DMS114 treated with DMSO at 0.1 percent for 48 hours (cell line): Measurements from ENCODE around the gene OR2T35.

ENCODE experiments used
- DNase-seq: peaks from one replicate; lab custom pipeline; 2025; ENCODE audit not compliant: unreplicated experiment; lab: John Stamatoyannopoulos, UW

Gene OR2T35

DNA sequence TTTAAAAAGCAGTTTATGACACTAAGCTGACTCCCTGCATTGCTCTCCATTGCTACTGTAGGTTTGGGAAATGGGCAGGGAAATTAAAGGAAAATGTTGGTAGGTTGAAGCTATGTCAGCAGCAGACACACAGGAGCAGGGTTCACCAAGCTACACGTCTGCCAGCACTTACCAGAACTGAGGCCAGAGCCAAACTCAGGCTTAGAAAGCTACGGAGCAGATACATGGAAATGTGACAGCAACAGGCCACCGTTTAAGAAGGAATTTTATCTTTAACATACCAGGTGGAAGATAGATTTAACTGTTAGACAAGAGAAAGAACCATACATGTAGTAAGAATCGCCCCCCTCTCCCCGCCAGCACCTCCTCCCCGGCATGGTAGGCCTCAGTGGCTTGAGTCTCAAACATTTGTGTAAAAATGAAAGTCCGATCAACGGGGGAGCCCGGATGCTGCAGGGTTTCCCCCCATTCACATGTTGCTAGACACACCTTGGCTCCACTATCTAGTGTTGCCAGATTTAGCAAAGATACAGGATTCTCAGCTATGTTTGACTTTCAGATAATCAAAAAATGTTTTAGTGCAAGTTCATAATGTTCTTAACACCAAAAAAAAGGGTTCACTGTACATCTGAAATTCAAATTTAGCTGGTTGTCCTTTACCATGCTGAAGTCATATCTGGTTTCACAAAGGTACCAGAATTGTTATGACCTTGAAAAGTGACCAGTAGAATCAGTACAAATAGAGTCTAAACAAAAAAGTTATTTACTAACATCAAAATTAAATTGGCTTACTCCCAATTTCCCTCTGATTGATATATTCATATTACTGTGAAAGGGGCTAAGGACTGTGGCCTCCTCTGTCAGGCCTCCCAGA lies 16.9 kb downstream of the OR2T35 start:
- no peak for DNase-seq

DNA sequence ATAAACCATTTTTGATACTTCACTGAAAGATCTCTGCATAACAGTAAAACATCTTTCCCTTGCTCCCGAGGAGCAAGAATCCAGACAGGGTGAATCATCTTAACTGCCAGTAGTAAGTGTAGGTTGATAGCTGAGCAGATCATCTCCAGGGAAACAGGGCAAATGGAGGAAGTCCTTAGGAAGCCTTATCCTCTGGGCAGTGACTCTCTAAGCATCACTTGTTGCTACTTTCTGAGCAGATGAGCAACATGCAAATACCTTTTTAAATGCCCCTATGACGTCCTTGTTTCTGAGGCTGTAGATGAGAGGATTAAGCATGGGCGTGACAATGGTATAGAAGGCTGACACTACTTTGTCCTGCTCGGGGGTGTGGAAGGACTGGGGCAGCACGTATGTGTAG lies 19.1 kb downstream of the OR2T35 start:
- DNase-seq, result no peak

DNA sequence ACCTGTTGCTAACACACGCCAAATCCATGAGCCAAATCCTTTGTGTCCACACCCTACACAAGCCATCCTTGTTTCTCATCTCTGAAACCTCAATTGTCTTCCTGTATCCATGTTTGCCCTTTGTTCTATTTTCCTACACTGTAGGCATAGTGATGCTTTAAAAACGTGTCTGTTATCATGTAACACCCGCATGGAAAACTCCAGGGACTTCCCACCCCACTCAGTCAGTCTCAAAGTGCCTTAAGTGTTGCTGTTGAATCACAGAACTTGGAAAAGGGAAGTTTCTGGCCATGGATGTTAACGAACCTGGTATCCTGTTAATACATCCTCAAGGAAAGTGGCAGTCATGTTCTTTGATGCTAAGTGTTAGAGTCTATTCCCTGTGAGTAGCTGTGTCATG lies 19.9 kb downstream of the OR2T35 start:
- DNase-seq, result no peak

DNA sequence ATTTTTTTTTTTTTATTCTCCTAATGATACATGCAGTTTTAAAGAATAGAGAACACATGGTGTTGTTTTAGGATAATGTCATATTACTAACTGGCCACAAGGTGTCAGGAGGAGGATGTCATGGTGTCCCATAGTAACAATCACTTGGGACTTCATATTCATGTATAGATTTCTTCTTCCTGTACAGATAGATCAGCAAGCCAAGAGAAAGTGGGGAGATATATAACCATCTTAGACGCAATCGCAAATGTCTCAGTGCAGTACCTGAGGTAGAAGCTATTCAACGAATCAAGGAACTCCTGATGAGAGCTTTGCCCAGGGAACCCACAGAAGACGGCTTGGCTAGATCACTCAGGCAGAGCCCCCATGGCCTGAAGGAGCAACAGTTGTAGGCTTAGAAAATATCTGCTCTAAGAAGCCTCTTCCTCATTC lies 22.5 kb downstream of the OR2T35 start:
- DNase-seq, result peak; percentile 33

DNA sequence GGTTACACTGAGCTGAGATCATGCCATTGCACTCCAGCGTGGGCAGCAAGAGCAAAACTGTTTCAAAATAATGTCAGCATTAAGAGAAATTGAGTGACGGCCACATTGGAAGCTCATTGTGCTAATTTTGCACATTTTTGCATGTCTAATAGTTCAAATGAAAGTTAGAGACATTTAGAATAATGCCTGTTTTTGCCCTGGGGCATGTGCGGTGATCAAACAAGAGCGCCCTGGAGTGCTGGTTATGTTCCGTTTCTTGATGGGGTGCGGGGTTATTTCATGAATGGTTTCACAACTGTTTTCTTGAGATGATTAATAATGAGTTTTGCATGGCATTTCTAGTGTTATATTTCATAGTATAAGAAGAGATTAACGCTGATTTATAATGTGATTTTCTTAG lies 23.3 kb downstream of the OR2T35 start:
- no peak for DNase-seq

DNA sequence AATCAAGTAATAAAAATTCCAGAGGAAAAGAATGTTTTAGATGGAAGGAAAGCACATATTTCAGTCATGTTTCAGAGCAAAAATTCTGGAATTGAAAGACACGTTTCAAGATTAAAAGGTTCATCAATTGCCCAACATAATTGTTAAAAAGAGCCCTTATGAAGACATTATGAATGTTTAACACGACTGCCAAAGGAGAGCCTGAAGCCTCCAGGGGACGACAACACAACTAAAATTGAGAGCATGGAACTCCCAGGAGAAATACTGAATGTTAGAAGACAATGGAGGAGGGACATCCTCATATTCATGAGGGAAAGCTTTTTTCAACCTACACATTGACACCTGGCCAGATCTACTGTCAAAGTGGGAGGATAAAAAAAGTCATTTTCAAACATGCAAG lies 26.2 kb downstream of the OR2T35 start:
- DNase-seq, result no peak

DNA sequence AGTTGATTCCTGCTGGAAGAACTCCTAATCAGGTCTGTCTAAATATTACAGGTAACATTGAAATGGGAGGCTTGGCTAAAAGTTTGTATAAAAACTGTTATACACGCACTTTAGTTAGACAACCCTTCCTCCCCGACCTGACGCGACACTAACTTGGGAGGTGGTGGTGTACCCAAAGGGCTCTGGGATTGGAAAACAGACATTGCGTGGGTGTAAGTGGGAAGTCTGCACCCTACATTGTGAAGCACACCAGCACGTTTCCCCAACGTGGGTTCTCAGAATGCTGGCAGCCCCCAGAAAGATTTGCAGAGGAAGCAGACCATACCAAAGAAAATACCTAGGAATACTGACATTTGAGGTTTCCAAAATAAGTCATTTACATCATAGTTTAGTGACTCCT lies 27.0 kb downstream of the OR2T35 start:
- no peak for DNase-seq

DNA sequence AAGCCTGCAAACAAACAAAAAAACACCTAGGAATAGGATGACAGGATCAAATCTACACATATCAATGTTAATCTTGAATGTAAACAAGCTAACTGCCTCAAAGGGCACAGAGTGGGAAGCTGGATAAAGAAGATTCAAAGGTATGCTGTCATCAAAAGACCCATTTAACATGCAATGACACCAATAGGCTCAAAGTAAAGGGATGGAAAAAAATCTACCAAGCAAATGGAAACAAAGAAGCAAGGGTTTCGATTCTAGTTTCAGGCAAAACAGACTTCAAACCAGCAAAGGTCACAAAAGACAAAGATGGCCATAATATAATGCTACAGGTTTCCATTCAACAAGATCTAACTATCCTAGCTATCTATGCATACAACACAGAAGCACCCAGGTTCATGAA lies 31.3 kb downstream of the OR2T35 start:
- no peak for DNase-seq

DNA sequence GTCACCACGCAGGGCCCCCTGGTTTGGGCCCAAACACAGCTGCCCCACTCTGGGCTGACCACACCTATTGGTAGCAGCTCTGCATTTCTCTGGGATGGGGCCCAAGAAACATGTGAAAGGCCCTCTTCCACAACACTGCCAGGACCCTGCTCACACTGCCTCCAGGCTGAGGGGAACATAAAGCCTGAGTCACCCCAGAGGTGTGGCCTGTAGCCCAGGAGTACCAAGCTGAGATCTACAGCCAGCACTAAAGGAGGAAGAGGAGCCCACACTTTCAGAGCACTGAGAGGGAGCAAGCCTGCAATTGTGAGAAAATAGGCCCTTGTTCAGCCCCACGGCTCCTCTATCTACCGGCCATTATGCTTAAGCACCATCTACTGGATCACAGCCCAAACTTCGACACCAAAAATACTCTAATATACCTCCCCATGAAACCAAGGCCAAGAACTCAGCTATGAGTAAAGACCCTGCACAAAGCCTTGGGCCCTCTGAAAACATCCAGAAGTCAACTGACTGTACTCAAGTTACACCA lies 33.1 kb downstream of the OR2T35 start:
- DNase-seq, result no peak

DNA sequence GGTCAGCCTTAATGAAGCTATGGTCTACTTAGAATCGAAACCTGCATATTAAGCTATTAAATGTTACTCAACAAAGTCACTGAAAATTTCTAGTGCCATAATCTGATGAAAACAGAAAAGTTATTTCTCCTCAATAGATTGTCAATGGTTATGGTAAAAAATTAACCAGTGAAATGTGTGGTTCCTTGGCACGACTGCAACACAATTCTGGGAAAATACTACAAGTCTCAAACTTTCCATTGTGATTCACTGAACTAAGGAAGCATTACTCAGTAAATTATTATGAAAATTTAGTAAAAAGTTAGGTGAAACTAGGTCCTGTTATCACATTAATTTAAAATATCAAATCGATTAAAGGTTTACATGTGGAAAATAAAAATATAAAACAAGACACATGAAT lies 34.8 kb downstream of the OR2T35 start:
- no peak for DNase-seq

DNA sequence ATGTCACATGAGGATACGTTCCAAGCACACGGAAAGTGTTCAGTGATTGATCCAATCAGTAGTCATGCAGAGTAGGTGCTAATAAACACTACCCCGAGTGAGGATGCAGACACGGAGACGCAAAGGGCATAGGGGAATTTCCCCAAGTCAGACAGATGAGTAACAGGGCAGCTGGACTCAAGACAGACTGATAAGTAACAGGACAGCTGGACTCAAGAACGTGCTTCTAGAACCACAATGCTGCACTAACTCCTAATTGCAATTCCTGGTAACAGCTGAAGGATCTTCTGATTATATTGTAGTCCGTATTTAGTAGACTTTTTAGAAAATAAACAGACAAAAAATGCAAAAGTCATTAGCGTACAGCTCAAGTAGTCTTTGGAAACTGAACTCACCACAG lies 45.7 kb downstream of the OR2T35 start:
- DNase-seq, result no peak

DNA sequence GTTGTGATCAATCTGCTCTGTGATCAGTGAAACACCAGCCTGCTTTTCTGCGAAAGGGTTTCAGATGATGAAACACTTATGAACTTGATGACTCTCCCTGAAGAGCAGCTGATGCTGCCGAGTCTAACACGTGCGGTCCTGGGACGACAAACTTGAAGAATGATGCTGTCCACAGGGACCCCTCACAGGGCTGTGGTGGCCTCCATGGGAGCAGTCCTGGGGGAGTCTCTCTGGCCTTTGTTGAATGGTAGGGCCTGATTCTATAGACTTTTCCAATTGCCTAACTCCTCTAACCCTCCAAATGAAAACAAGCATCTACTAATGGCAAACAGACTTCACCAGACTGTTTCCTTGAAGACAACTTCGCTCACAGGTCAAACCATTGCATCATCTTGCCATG lies 47.5 kb downstream of the OR2T35 start, which contains the start of gene OR2T10:
OR2T10 (minus strand) TSS at position 112 of the 400 bp plus-strand sequence. CDS start 3,932 bp downstream, outside the sequence.
- no peak for DNase-seq

DNA sequence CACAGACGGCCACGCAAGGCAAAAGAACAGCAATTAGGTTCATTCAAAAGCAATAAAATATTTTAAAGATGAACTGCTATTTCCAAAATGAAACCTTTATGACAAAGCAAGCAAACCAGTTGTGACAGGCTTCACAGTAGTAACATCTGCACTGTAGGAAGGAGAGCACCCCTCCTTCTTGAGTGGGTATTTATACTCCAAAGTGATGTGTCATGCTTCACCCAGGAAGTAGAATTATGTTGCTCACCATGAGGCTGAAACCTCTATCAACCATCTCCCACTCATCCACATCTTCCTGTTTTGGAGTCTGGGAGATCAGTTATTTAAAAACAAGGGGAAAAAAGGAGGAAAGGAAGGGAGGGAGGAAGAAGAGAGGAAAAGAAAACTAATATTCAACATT lies 48.5 kb downstream of the OR2T35 start:
- DNase-seq, result no peak

DNA sequence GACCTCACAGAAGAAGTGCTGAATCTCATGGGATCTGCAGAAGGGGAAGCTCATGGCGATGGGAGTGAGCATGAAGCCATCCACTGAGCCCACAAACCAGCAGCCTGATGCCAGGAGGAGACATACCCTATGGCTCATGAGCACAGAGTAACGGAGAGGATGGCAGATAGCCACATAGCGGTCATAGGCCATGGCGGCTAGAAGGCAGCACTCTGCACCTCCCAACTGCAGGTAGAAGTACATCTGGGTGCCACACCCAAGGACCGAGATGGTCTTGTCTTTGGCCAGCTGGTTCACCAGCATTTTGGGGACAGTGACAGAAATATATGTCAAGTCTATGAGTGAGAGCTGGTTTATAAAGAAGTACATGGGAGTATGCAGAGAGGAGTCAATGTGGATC lies 51.9 kb downstream of the OR2T35 start:
- no peak for DNase-seq

DNA sequence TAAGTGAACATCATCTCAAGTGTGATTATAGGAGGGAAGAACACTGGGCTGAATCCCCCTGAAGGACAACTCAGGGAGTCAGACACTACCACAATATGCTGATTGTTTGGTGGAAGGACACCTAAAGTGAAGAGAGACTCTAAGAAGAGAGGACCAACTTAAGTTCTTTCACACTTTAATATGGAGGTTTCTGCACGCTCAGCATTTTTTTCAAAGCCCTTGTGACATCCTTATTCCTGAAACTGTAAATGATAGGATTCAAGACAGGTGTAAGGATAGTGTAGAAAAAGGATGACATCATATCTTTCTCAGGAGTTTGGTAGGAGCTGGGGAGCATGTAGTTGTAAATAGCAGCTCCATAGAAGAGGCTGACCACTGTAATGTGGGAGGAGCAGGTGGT lies 52.4 kb downstream of the OR2T35 start:
- no peak for DNase-seq

DNA sequence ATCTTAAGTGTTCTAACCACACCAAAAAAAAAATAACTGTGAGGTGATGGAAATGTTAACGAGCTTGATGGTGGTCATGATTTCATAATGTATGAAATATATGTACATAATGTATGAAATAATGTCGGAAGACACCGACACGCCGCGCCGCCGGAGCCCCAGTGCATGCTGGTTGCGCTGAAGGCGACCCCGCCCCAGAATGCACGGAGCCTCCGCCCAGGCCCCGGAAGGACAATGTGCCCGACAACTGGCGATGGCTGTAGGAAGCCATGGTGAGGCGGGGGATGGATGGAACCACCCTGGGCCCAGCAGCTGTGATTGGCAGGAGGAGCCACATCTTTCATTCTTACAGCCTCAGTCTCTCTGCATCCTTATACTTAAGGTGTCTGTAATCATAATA lies 55.0 kb downstream of the OR2T35 start:
- DNase-seq, result no peak

DNA sequence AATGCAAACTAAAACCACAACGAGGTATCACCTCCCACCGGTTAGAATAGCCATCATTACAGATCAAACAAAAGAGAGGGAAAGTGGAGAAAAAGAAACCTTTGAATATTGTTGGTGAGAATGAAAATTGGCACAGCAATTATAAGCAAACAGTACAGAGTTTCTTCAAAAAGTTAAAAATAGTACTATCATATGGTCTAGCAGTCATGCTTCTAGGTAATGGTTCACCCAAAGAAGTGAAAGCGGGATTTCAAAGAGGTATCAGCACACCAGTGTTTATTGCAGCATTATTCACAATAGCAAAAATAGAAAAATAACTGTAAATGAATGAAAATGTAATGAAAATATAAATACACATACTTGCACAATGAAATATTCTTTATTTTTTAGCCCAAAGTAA lies 55.7 kb downstream of the OR2T35 start:
- DNase-seq, result no peak
